Neural progenitor cell (in vitro differentiated cells): Measurements from ENCODE around the gene PEAK1.

Experiments used
- CTCF ChIP-seq: fragments of 200-600 bp; sonication (generic); IDR thresholded peaks from 2 replicates; pipeline ENCODE4 v1.5.1; 2017; ENCODE audit warnings: antibody characterized with exemption, mild to moderate bottlenecking
- EZH2 ChIP-seq: fragments of 200-600 bp; sonication (generic); IDR thresholded peaks from 2 replicates; pipeline ENCODE4 v1.6.1; 2017; ENCODE audit warnings: antibody characterized with exemption, mild to moderate bottlenecking, moderate library complexity

- no peak for TF ChIP-seq CTCF
- no peak for TF ChIP-seq EZH2
Measured at GRCh38 chr15:77425104-77425503, 5.2 kb upstream of the PEAK1 start.
